ENCODE data around the gene TFE3. TPM values are rescaled to one million over a fixed set of nuclear protein-coding genes. Genes with fewer than 3 reads are reported as not detected.

TFE3 gene
- total RNA-seq, 1 experiment from 2014 or later: 65.8 TPM

DNA sequence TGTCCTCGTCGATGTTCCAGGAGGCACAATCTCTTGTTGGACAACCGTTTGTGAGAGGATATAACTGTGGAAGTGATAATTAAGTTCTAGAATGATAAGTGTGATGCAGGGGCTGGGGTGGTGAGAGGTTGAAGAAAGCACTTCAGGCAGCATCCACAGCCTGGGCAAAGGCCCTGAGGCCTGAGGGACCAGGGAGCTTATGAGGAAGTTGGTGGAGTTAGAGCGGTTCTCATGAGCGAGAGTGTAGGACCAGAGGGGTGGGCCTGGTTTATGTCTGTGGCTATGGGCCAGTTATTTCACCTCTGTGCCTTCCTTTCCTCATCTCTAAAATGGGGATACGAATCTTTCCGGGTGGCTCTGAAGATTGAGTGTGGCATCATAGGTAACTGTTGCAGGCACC lies 18.3 kb upstream of the TFE3 start:
- no peak for DNase-seq (ENCODE audit: low read depth)

DNA sequence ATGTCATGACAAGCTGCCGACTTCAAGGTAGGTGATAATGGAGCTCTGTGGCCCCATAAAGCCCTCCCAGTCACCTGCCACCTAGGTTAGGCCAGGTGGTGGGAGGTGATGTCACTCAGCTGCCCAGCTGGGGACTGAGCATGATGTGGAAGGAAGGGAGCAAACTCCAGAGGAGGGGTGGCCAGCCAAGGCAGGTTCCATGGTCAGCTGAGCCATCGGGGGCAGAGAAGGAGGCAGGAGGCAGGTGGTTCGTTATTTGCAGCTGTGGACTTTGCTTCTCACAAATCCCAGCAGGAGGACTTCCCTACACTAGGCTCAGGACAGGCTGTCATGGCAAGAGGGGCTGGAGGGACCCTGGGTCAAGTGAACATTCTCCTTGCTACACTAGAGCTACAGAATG lies 17.8 kb upstream of the TFE3 start:
- no peak for DNase-seq (ENCODE audit: low read depth)

DNA sequence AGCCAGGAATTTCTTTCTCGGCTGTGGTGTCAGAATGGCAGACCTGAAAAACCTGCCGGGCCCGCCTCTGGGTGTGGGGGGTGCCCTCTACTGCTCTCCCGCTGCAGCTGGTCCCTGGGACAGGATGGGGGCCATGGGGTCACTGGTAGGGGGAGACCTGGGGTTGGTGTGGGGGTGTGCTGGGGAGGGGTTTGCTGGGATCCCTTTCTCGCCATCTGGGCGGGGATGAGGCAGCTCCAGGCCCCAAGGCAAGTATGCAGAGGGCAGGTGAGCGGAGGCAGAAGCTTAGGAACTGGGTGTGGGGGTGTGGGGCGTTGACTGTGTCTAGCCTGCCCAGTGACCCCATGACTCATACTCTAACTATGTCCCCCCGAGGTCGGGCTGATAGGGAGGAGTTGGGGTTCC lies 16.5 kb upstream of the TFE3 start:
- no peak for DNase-seq (ENCODE audit: low read depth)

DNA sequence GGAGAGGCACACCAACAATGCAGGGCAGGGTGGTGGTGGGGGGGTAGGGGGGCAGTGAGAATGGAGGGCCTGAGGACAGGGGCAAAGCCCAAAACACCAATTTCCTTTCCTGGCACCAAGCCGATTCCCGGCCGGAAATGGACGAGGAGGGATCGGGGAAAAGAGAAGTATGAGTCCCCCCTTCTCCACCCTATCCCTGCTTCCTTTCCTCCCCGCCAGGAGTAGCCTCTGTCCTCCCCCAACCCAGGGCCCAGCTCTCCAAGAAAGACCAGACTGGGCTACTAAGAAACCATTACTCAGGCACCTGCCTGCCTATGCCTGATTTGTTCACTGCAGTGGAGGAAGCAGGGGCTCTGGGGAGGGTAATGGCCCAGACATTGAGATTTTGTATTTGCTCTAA lies 16.0 kb upstream of the TFE3 start:
- DNase-seq (ENCODE audit: low read depth): no peak

DNA sequence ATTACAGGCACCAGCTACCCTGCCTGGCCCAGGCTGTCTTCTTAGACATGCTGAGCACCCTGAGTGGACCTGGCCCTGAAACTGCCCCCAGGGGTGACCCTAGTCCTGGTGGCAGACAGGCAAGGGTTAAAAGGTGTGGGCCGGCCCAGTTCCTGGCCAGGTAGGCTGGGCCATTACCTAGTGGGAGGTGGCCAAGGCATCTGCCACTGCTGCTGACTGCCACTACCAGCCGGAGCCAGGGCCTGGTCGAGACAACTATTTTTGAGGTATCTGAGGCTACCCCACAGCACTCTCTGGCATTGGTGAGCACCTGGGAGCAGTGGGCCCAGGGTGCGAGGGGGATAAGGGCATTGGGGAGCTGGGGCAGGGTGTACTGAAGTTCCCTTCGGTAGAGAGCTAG lies 15.6 kb upstream of the TFE3 start, which contains the start of gene CCDC120:
TSS of gene CCDC120 (plus strand) at position 206 of the 400 bp plus-strand sequence. CDS start 3,043 bp downstream, outside the sequence.
- DNase-seq (ENCODE audit: low read depth): no peak

DNA sequence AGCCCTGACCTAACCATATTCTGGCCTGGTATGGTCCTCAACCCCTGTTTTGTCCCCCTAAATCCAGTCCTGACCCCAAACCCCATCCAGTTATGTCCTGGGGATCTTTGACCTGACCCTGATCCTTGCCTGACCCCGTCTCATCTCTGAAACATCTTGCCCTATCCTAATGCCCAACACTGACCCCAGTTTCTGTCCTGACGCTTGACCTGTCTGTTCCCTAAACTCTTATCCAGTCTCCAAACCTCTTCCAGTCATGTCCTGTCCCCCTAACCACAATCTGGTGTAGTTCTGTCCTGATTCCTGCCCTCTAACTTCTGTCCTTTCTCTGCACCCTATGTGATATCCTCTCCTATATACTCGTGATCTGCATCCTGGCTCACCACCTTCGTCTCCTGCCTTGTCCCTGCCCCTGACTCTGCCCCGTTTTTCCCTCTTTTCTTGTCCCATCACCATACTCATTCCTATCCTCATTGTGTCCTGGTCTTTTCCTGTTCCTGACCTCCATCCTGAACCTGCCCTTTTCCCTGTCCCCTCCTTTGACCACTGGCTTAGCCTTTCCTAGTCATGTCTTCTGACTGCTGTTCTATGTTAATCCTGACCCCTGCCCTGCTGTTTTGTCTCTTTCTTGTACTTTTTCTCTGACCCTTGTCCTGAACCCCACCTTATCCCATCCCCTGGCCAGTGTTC lies 11.1 kb upstream of the TFE3 start:
- no peak for DNase-seq (ENCODE audit: low read depth)

DNA sequence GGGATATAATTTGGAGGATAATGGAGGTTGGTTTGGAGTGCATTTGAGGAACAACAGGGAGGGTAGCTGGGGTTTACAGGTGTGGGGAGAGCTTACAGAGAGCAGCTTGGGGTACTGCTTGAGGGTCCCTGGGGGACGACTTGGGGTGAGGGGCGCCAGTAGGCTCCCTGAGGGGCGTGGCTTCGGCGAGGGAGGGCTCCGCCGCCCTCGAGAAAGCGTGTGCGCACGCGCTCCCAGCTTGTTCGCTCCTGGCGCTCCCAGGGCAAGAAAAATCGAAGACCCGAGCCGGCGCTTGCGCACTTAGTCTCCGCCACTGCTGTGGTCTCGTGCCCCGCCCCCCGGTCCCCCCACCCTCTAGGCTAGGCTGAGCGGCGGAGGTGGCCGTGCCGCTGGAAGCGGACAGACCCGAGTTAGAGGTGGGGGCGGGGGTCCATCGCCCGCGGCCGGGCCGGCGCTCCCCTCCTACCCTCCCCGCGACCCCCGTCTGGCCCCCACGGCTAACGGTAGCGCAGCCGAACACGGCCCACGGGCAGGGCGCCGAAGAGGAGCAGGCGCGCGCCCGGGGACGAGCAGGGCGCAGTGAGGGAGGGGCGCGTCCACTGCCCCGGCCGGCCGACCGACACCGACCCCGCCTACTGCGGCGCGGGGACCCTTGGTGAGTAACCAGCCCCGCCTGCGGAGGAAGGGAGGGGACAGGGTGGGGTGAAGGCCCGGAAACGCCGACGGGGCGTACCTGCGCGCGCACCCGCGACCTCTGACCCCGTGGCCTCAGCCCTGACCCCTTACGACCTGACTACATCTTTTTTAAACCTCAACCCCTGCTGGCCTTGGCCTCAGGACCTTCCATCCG lies 10.3 kb upstream of the TFE3 start:
- no peak for DNase-seq (ENCODE audit: low read depth)

DNA sequence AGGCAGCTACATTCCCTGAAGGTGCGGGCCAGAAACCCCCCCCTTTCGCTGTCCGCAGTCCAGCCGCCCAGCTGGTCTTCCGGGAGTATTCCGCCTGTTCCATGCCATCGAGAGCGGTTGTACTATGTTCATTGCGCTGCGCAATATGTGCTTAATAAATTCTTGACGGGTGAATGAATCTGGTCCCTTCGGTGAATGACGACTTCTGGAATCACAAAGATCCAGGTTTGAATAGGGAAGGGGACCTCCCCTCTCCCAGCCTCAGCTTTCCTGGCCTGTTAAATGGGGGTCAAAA lies 777 bp upstream of the TFE3 start:
- no peak for DNase-seq (ENCODE audit: low read depth)

- peak; percentile 1 for DNase-seq (ENCODE audit: low read depth)
These were observed 457 bp downstream of the TFE3 start for GRCh38 chrX:49042581-49043219.

DNA sequence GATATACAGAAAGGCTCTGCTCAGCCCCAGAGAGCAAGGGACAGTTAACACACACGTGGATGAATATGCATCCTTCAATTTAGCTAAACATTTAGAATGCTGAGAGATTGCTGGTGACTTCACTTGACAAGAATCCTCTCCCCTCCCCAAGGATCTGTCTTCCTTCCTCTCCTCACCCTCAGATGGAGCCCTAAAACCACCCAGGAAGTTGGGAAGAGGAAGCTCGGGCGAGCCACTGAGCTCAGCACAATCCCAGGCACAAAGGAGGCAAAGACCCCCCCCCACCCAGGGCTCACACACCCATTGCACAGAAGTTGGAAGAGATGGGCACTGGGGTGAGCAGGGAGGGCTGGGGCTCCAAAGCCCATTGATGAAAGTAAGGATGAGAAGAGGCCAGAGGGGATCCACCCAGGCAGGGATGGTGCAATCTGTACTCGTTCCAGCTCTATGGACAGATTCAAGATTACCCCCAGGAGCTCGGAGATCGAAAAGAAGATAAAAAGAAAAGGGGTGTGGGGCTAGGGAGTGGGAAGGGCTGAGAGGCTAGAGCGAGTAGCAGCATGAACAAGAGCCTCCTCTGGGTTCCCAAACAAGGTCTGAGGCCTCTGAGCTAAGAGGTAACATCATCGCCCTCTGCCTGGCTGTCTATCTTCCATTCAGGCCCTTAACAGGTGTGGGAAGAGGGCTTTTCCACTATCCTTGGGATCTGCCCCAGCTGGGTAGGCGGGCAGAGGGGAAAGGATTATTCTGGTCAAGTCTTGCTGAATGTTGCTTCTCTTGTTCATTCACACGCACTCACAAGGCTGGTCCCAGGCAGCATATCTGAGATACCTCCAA lies 1.2 kb downstream of the TFE3 start:
- peak; percentile 54 for DNase-seq (ENCODE audit: low read depth)

DNA sequence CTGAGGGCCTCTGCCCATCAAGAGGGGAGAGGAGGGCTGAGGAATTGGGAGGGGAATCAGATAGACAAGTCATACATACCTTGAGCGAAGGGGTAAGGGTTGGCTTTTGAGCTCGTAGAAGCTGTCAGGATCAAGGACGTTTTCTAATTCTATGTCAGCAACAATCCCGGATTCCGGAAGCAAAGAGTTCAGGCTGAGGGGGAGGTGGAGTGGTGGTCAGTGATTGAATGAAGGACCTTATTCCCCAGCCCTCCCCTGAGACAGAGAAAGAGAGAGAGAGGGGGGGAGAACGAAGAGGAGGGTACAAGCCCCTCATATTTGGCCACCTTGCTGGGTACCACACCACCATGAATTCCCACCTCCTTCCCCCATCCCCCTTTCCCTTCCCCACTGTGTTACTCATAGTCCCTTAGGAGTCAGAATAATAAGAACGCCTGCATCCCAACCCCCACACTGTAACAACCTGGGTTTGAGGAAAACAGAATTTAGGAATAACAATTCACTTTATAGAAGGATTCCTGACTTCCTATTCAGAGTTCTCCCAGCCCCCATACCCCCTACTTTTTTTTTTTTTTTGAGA lies 2.7 kb downstream of the TFE3 start:
- DNase-seq (ENCODE audit: low read depth): peak; percentile 30

DNA sequence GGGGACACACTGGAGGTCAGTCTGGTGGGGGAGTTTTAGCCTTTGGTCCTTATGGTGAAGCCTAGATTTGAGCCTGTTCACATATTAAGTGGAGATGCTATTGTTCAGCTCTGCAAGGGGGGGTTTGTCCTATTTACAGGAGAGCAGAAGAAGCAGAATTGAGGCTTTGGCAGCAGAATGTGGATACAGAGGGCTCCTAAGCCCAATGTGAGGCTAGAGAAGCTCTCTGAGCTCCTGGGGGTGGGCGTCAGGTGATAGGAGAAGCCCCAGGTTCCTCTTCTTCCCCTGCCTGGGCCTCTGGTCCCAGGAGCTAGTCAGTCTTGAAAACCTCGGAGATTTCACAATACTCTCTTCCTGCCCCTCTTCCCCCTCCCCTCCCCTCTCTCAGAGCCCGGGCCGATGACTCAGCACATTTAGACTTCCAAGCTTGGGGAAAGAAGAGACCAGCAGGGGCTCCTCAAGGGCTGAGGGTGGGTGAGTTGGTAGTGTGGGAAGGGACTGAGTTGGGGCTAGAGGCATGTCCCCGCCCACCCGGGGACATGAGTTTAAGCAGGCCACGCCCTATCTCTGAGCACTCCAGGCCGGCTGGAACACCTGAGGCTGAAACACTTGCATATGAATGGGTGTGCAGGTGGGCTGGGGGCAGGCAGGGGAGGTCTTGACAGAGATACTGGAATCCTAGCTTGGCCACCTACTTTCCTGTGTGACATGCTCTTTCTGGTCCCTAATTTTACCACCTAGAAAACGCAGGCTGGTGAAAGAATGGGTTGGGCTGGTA lies 3.4 kb downstream of the TFE3 start:
- peak; percentile 93 for DNase-seq (ENCODE audit: low read depth)

- peak; percentile 3 for DNase-seq (ENCODE audit: low read depth)
These were observed 5.2 kb downstream of the TFE3 start for GRCh38 chrX:49037883-49038475.

DNA sequence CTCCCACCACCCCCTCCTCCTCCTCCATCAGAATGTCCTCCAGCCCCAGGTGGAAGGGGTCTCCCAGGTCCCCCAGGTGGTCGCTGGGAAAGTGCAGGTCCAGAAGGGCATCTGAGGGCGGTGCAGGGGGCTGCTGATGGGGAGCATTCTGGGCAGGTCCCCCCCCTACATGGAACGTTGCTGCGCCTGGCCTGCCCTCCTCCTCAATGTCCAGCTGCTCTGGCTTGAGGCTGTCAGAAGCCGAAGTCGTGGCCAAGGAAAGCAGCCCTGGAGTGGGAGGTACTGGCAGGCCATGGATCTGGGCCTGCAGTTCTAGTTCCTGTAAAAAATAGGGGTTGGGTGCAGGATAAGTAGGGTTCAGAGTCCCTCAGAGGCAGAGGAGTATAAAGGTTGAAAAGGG lies 12.9 kb downstream of the TFE3 start:
- DNase-seq (ENCODE audit: low read depth): no peak

DNA sequence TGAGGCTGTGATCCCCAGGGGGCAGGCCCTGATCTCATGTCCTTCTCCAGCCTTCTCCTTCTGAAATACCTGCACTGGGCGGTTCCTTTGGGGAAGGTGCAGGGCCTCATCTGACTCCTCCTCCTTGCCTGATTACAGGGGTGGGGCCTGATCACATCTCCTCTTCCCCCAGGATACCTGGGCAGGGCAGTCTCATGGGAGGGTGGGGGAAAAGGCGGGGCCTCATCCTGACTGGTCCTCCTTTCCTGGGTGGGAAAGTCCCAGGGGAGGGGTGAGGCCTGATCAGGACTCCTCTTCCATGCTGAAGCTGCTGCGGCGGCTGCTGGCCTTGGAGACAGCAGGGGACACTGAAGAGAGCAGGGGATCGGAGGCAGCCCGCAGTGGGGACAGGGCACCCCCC lies 13.3 kb downstream of the TFE3 start:
- no peak for DNase-seq (ENCODE audit: low read depth)

- no peak for DNase-seq (ENCODE audit: low read depth)
These were observed 23.4 kb downstream of the TFE3 start for GRCh38 chrX:49019599-49020249.

DNA sequence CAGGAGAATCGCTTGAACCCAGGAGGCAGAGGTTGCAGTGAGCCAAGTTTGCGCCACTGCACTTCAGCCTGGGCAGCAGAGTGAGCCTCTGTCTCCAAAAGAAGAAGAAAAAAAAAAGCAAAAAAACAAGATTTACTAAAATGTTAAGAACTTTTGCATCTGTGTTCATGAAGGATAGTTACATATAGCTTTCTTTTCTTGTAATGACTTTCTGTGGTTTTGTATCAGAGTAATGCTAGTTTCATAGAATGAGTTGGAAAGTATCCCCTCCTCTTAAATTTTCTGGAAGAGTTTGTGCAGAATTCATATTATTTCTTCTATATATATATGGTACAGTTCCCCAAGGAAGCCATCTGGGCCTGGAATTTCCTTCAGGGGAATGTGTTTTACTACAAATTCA lies 24.1 kb downstream of the TFE3 start:
- DNase-seq (ENCODE audit: low read depth): no peak

- no peak for DNase-seq (ENCODE audit: low read depth)
These were observed 39.5 kb downstream of the TFE3 start for GRCh38 chrX:49003696-49004095.

All from HT1080 (cell line).